Panc1 (cell line): Measurements from ENCODE around the gene SUPT20H.

Source experiments
- CTCF ChIP-seq: fragments of 450-650 bp; IDR thresholded peaks from 2 replicates; pipeline ENCODE4 v1.5.1; 2017; ENCODE audit warnings: mild to moderate bottlenecking
- POLR2AphosphoS5 ChIP-seq: IDR thresholded peaks from 2 replicates; pipeline ENCODE4 v1.6.1; 2012; ENCODE audit warnings: mild to moderate bottlenecking, low read depth, low read length, moderate library complexity
- REST ChIP-seq, 2 experiments: IDR thresholded peaks; 2 replicates each; pipeline ENCODE4 v1.6.1; 2011 to 2012; ENCODE audit warnings: low read depth in 2 of 2, control low read depth in 1 of 2, low read length in 1 of 2, mild to moderate bottlenecking in 1 of 2, moderate library complexity in 1 of 2; ENCODE audit not compliant: insufficient read depth in 1 of 2
- SIN3A ChIP-seq: IDR thresholded peaks from 2 replicates; pipeline ENCODE4 v1.6.1; 2012; ENCODE audit warnings: low read depth, mild to moderate bottlenecking, low read length, moderate library complexity, borderline replicate concordance; ENCODE audit not compliant: insufficient read depth

GRCh38 chr13:37090912-37091311 lies 31.4 kb upstream of the SUPT20H start:
- TF ChIP-seq CTCF (no peak), POLR2AphosphoS5 (no peak), REST (IDR thresholded peaks at IDR 0.05; ENCODE audit: insufficient read depth in 1 of 2, low read depth in 2 of 2, low read length in 1 of 2) (no peak), SIN3A (no peak)
